ENCODE results near the gene IMP3.

Gene IMP3

GRCh38 chr15:75616766-75617165, 23.3 kb downstream of the IMP3 start:
- DNase-seq, result no peak

- no peak for DNase-seq
Measured at GRCh38 chr15:75606711-75607699, 33.0 kb downstream of the IMP3 start.

GRCh38 chr15:75606026-75606425, 34.0 kb downstream of the IMP3 start:
- no peak for DNase-seq

GRCh38 chr15:75599401-75599800, 40.6 kb downstream of the IMP3 start:
- DNase-seq, result no peak

- no peak for DNase-seq
Measured at GRCh38 chr15:75598361-75598760, 41.7 kb downstream of the IMP3 start.

- peak; percentile 1 for DNase-seq
Measured at GRCh38 chr15:75597667-75598341, 42.2 kb downstream of the IMP3 start.

GRCh38 chr15:75596703-75597345, 43.2 kb downstream of the IMP3 start:
- no peak for DNase-seq

GRCh38 chr15:75594276-75594675, 45.7 kb downstream of the IMP3 start:
- no peak for DNase-seq

GRCh38 chr15:75591655-75592364, 48.2 kb downstream of the IMP3 start:
- DNase-seq, result no peak

- DNase-seq, result no peak
Measured at GRCh38 chr15:75590239-75590638, 49.8 kb downstream of the IMP3 start.

Data from NCI-H146 (cell line).